ENCODE results near the gene ST6GALNAC1. TPM values are rescaled to one million over a fixed set of nuclear protein-coding genes. Genes with fewer than 3 reads are reported as not detected.

The ST6GALNAC1 gene
- total RNA-seq, 2 experiments from 2014 or later: 1.8 to 2.5 TPM

DNA sequence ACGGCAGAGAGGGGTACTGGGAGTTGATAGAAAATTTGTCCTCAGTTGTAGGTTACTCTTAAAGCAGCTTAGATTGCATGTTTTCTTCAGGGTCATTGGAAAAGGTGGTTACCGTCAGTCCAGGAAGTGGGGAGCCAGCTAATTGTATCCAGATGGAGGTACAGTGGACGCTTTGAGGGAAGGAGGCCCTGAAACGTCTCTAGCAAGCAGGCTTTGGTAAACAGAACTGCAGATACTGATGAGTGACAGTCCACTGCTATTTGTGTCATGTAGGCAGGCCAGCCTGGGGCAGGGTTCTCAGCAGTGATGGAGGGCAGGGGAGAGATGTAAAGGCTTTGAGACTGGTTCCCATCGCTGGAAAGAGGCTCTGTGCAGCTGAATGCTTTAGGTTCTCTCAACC, 30.2 kb upstream of the ST6GALNAC1 start:
- H3K27me3 ChIP-seq (ENCODE audit: control insufficient read depth in 1 of 2, insufficient read depth in 2 of 2, low read length in 2 of 2): no peaks in the 10 kb centered on the region
- ChIA-PET POLR2A (no interaction called here), CTCF (no interaction called here)
- no peak for DNase-seq
- Mint-ChIP-seq H3K4me1 (ENCODE audit: low read depth) (peaks cover 35% of the 10 kb centered on the region), H3K4me3 (peak overlapping the region; percentile 88), H3K36me3 (ENCODE audit: low read depth) (no peaks in the 10 kb centered on the region), H3K9me3 (no peaks in the 10 kb centered on the region), H3K27ac (no peak overlapping the region), H3K27me3 (no peaks in the 10 kb centered on the region)
- H3K4me3 ChIP-seq (ENCODE audit: low read length): no peak overlapping the region
- ATAC-seq (ENCODE audit: poor library complexity): no peak
- H3K27ac ChIP-seq (ENCODE audit: low read depth in 1 of 2, low read length in 2 of 2): no peak overlapping the region
- intact Hi-C loops (cut with DNase I, micrococcal nuclease): loop anchor here (5.0 kb wide), 2 partner anchors 54 to 116 kb away; partner anchors contain the start of genes JMJD6 (in 2 of the 2) and METTL23 (in 2 of the 2)
- H3K9me3 ChIP-seq (ENCODE audit: control insufficient read depth in 1 of 2, insufficient read depth in 1 of 2, low read length in 2 of 2): no peaks in the 10 kb centered on the region
- TF ChIP-seq, protein P1, sequence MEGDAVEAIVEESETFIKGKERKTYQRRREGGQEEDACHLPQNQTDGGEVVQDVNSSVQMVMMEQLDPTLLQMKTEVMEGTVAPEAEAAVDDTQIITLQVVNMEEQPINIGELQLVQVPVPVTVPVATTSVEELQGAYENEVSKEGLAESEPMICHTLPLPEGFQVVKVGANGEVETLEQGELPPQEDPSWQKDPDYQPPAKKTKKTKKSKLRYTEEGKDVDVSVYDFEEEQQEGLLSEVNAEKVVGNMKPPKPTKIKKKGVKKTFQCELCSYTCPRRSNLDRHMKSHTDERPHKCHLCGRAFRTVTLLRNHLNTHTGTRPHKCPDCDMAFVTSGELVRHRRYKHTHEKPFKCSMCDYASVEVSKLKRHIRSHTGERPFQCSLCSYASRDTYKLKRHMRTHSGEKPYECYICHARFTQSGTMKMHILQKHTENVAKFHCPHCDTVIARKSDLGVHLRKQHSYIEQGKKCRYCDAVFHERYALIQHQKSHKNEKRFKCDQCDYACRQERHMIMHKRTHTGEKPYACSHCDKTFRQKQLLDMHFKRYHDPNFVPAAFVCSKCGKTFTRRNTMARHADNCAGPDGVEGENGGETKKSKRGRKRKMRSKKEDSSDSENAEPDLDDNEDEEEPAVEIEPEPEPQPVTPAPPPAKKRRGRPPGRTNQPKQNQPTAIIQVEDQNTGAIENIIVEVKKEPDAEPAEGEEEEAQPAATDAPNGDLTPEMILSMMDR (IDR thresholded peaks at IDR 0.05): no peak
- no peaks in the 10 kb centered on the region for H3K36me3 ChIP-seq (ENCODE audit: insufficient read depth, low read length)
- H3K4me1 ChIP-seq (ENCODE audit: insufficient read depth, low read length): peaks cover 44% of the 10 kb centered on the region

DNA sequence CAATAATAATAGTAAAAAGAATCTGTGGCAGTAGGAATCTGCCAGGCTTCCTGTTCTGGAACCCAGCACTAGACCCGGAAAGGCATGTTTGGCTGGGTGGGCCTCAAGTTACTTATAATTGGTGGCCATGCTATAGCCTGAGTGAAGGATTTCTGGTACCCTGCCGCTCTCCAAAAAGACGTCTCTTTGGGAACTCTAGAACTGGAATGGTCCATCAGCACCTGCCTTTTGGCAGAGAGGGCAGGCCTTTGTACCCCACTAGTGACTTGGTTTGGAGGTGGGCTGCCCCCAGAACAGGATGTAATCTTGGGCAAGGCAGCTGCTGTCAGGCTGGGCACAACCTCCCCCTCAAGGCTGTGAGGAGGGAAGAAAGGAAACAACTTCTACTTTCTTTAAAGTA, 29.3 kb upstream of the ST6GALNAC1 start:
- Mint-ChIP-seq H3K4me3 (peak overlapping the region; percentile 88), H3K27ac (peak overlapping the region; percentile 93), H3K36me3 (ENCODE audit: low read depth) (no peaks in the 10 kb centered on the region), H3K27me3 (no peaks in the 10 kb centered on the region), H3K9me3 (no peaks in the 10 kb centered on the region), H3K4me1 (ENCODE audit: low read depth) (peaks cover 35% of the 10 kb centered on the region)
- intact Hi-C loops (cut with DNase I, micrococcal nuclease): loop anchor here (5.0 kb wide), 2 partner anchors 54 to 116 kb away; partner anchors contain the start of genes JMJD6 (in 2 of the 2) and METTL23 (in 2 of the 2)
- Histone ChIP-seq H3K36me3 (ENCODE audit: insufficient read depth, low read length) (no peaks in the 10 kb centered on the region), H3K4me3 (ENCODE audit: low read length) (no peak overlapping the region), H3K9me3 (ENCODE audit: control insufficient read depth in 1 of 2, insufficient read depth in 1 of 2, low read length in 2 of 2) (no peaks in the 10 kb centered on the region), H3K27me3 (ENCODE audit: control insufficient read depth in 1 of 2, insufficient read depth in 2 of 2, low read length in 2 of 2) (no peaks in the 10 kb centered on the region), H3K27ac (ENCODE audit: low read depth in 1 of 2, low read length in 2 of 2) (no peak overlapping the region), H3K4me1 (ENCODE audit: insufficient read depth, low read length) (peaks cover 36% of the 10 kb centered on the region)
- ATAC-seq (ENCODE audit: poor library complexity) (no peak), DNase-seq (no peak)
- ChIA-PET POLR2A (interaction anchor here (1.0 to 3.4 kb wide), 6 partner anchors 12 to 150 kb away, joined by 4 to 19 read pairs (median 6); partner anchors contain the start of genes JMJD6 and METTL23), CTCF (interaction anchor here (3.7 kb wide), 1 partner anchor 9 kb away, joined by 20 read pairs; no protein-coding TSS in a partner anchor)
- TF ChIP-seq, protein P1 (IDR thresholded peaks at IDR 0.05): no peak

DNA sequence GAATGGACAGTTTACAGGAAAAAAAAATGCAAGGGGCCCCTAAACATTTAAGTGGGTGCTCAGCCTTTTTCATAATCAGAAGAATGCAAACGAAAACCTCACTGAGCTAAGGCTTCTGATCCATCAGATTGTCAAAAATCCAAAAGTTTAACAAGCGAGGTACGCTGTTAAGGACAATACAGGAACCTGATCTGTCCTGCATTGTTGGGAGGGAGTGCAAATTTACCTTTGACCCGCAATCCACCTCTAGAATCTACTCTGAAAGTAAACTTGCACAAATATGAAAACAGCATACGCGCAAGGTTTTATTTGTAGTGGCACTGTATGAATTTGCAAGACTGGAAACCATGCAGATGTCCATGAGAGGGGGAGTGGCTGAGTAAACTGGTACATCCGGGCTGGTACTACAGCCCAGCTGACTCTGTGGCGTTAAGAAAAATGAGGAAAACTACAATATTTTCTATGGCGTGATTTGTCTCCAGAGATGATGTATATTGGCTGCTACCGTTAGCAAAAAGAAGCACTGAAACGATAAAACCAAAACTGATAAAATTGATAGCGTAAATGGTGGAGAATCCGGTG, 28.8 kb upstream of the ST6GALNAC1 start:
- DNase-seq (peak in 1 of 14 experiments; percentile 22), ATAC-seq (ENCODE audit: poor library complexity) (no peak)
- H3K4me1 ChIP-seq (ENCODE audit: insufficient read depth, low read length): peaks cover 31% of the 10 kb centered on the region
- no peaks in the 10 kb centered on the region for H3K9me3 ChIP-seq (ENCODE audit: control insufficient read depth in 1 of 2, insufficient read depth in 1 of 2, low read length in 2 of 2)
- Mint-ChIP-seq H3K9me3 (no peaks in the 10 kb centered on the region), H3K27me3 (no peaks in the 10 kb centered on the region), H3K27ac (peak overlapping the region; percentile 93), H3K4me1 (ENCODE audit: low read depth) (peaks cover 35% of the 10 kb centered on the region), H3K36me3 (ENCODE audit: low read depth) (no peaks in the 10 kb centered on the region), H3K4me3 (peak overlapping the region; percentile 88)
- TF ChIP-seq, protein P1 (IDR thresholded peaks at IDR 0.05): no peak
- CTCF ChIA-PET: interaction anchor here (1.1 to 3.7 kb wide), 4 partner anchors 9 to 149 kb away, joined by 3 to 20 read pairs (median 9); no protein-coding TSS in a partner anchor
- no peaks in the 10 kb centered on the region for H3K27me3 ChIP-seq (ENCODE audit: control insufficient read depth in 1 of 2, insufficient read depth in 2 of 2, low read length in 2 of 2)
- POLR2A ChIA-PET: interaction anchor here (0.6 to 3.4 kb wide), 25 partner anchors 9 to 1286 kb away, joined by 3 to 19 read pairs (median 5); partner anchors contain the start of genes JMJD6, METTL23, MFSD11 and SRSF2
- intact Hi-C loops (cut with DNase I, micrococcal nuclease): loop anchor here (5.0 kb wide), 2 partner anchors 55 to 115 kb away; partner anchors contain the start of genes JMJD6 (in 2 of the 2) and METTL23 (in 2 of the 2)
- peak overlapping the region; percentile 69 for H3K4me3 ChIP-seq (ENCODE audit: low read length)
- no peaks in the 10 kb centered on the region for H3K36me3 ChIP-seq (ENCODE audit: insufficient read depth, low read length)
- peak overlapping the region; percentile 58 to 76 for H3K27ac ChIP-seq (ENCODE audit: low read depth in 1 of 2, low read length in 2 of 2)

Measured in CD4-positive, alpha-beta T cell (primary cell).